Subcutaneous adipose tissue (tissue), 4 donors: Measurements from ENCODE around the gene RBM8A. TPM values are rescaled to one million over a fixed set of nuclear protein-coding genes. Genes with fewer than 3 reads are reported as not detected.

Source experiments
- total RNA-seq, 4 donors: library from RNA; depleted of rRNA; stranded (reverse); fragments of >200 nt; gene quantifications; one replicate each; pipeline ENCODE4 v1.1.0, GENCODE V29; 2016
- TF ChIP-seq, protein P1 (sequence below): fragments of 450-650 bp; IDR thresholded peaks from one replicate; pipeline ENCODE4 v1.5.1; 2016; ENCODE audit warnings: low read depth, mild to moderate bottlenecking, control low read depth, antibody characterized with exemption, moderate library complexity

RBM8A gene
- total RNA-seq, 4 donors from 2014 or later = 104 to 115 (median 107) TPM

DNA sequence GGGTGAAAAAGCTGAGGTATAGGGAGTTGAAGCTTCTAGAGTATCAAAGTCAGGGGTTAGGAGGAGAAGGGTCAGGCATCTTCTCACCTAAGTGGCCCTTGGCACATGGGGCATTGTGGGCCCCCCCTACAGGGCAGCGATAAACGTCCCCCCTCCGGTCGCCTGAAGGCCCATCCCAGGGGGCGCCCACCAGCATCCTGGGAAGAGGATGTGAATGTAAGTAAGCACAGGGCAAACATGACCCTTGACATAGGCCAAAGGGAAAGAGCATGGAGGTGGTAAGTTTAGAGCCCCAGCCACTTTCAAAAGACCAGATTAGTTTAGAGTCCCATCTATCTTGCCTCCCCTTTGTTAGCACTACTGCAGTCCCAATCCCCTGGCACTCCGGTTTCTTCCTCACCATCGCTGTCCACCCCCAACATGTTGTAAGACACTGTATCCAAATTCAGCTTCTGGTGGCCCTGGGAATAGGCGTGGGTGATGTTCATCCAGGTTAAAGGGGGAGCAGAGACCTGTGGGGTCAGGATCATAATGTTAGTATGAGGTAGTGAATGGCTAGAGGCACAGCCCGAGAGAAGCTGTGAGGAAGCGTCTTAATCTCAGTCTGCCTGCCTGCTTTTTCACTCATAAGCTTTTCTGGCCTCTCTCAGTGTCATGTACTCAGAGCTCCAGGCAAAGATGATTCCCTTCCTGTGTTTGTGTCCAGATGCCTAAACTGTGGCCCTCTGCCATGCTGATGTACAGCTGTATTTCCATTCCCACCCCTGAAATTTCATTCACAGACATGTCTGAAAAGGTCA lies 20.1 kb downstream of the RBM8A start:
- TF ChIP-seq, protein P1, sequence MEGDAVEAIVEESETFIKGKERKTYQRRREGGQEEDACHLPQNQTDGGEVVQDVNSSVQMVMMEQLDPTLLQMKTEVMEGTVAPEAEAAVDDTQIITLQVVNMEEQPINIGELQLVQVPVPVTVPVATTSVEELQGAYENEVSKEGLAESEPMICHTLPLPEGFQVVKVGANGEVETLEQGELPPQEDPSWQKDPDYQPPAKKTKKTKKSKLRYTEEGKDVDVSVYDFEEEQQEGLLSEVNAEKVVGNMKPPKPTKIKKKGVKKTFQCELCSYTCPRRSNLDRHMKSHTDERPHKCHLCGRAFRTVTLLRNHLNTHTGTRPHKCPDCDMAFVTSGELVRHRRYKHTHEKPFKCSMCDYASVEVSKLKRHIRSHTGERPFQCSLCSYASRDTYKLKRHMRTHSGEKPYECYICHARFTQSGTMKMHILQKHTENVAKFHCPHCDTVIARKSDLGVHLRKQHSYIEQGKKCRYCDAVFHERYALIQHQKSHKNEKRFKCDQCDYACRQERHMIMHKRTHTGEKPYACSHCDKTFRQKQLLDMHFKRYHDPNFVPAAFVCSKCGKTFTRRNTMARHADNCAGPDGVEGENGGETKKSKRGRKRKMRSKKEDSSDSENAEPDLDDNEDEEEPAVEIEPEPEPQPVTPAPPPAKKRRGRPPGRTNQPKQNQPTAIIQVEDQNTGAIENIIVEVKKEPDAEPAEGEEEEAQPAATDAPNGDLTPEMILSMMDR = no peak

DNA sequence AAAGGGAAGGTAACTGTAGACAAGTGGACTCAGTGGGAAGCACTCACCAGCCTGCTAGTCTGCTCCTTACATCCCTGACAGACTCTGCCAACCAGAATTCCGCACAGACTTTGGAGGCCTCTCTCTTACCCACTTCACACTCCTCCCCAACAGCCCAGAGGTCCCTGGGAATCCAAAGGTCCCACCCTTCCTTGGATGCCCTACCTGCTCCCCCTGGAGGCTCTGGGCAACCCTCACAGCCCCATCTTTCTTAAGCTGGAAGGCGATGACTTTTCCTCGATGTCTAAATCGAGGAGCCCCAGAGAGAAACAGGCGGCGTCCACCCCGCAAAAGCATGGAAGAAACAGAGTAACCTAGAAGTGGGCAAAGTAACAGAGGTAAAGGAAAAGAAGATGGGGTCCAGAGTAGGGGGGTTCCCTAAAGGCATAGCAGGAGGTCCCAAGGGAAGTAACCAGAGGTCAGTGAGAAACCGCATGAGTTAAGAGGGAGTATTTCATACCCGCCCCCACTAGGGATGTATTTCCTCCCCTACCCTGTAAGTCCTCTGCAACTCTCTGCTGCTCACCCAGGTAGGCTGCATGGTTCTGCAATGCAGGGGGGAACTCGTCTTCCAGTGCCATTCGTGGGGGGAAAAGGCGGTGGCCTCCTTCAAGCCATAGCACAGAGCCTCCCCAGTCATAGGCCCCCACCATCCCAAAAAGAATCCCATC lies 25.8 kb downstream of the RBM8A start:
- TF ChIP-seq, protein P1 = no peak

DNA sequence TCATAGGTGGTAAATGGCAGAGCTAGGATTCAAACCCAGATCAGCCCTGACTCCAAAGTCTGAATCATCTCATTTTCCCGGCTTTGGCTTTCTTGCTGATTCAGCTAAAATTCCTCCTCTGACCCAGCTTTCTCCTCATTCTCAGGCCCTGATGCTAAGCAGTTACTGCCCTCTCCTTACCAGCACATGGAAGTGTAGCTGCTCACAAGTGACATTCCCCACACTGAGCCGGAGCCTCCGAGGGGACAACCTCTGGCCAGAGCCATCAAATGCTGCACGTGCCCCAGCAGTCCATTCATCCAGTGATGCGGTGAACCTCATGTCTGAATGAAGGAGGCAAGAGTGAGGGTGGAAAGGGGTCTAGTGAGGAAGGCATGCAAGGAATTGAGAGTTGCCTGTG lies 28.5 kb downstream of the RBM8A start:
- TF ChIP-seq, protein P1 = no peak

DNA sequence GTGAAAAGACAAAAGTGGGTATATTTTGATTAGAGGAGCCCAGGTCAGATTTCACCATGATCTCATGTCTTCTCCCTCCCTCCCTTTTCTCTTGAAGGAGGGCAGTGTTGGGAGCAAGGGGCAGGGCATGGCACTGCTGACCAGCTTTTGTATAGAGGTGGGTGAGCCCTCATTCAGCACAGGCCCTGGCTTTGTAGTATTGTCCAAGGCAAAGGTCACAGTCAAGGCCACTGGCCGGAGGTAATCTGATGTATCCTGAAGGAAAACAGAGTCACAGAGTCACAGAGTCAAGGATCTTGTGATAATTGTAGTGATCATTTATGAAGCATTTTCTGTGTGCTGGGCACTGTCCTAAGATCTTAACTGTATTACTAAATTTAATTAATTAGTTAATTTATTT lies 29.3 kb downstream of the RBM8A start:
- TF ChIP-seq, protein P1 = no peak

DNA sequence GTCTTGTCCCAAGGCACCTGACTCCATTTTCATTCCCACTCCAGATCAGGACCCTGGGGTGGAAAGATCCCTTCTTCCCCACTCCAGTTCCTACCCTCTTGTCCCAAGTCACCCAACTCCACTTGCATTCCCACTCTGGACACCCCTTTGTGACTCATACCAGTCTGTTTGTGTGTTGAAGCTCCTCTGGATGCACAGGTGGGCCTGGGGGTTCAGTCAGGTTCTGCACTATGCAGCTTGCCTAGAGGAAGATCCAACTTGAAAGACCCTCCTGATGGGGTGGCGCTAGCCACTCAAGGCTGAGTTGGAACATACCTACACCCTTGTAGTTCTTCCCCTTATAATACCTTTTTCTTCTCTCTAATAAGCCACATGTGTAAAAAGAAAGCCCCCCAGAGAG lies 31.8 kb downstream of the RBM8A start:
- TF ChIP-seq, protein P1 = no peak

DNA sequence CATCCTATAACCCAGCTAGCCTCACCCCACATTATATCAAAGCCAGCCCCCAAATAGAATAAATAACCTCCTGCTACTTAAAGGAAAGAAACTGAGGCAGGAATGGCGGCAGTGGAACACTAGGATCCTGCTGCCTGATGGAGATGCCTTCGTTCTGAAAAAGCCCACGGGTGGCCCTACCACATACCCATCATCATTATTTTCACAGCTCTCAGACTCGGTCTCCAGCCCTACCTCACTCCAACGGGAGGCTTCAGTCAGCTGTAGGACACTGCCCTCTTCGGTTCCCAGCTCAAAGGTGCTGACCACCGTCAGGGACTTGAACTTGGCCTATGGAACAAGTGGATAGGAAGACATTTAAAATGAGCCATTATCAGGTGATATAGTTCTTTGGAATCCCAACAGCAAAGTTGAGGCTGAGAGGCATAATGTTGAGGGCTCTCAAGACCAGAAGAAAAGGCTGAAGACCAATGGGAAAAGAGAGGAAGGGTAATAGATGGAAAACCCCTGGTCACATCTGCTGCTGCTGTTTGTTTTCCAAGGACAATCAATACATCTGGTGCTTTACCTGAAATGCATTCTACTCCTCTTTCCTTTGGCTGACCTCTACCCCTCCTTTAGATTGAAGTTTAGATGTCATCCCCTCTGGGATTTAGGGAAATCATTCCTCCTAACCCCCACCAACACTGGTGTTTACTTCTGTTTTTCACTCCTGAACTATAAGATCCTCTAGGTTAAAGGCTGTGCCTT lies 33.8 kb downstream of the RBM8A start:
- TF ChIP-seq, protein P1 = no peak

DNA sequence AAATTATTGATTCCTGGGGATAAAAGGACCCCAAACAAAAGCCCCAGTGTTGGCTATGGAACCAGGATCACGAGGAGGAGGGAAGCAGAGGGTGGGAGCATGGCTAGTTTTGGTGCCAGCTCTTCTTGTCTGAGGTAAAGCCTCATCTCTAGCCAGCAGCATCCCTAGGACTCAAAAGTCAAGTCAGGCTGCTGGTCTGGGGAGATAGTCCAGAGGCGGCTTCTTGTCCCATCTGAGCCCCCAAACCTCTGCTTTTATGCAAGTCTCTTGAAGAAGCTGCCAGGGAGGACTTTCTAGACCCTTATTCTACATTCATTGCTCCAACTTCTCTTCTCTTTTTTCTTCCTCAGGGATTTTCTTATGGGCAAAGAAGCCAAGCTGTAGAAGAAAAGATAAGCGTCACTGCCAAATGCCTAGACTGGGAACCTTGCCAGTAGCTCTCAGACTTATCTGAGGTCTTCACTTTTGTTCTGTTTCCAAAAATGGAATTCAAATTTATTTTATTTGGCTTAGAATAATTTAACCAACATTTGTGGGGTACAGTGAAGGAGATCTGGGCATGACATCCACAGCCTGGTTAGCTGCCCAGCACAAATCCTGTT lies 34.7 kb downstream of the RBM8A start:
- TF ChIP-seq, protein P1 = no peak
